ENCODE data around the gene C1QBP.

GRCh38 chr17:5466295-5466694, 27.3 kb upstream of the C1QBP start:
- TF ChIP-seq CTCF (IDR thresholded peaks at IDR 0.05; ENCODE audit: insufficient read depth, low read length, poor library complexity, severe bottlenecking) (no peak), EZH2phosphoT487 (conservative IDR thresholded peaks at IDR 0.05; ENCODE audit: low read length) (no peak)
